HepG2 (cell line): Measurements from ENCODE around the gene MAP2K7. TPM values are rescaled to one million over a fixed set of nuclear protein-coding genes. Genes with fewer than 3 reads are reported as not detected.

Experiments
- CBX5 ChIP-seq: sonication (generic); formaldehyde crosslinking; IDR thresholded peaks from 2 replicates; pipeline ENCODE4 v1.4.0; 2020; ENCODE audit warnings: missing genetic modification reagents, borderline replicate concordance
- ELF1 ChIP-seq: sonication (generic); formaldehyde crosslinking; IDR thresholded peaks from 2 replicates; pipeline ENCODE4 v1.4.0; 2020; ENCODE audit warnings: missing genetic modification reagents
- GLI4 ChIP-seq: sonication (generic); formaldehyde crosslinking; IDR thresholded peaks from 2 replicates; pipeline ENCODE4 v1.5.1; 2020; ENCODE audit warnings: missing genetic modification reagents, mild to moderate bottlenecking, moderate library complexity, borderline replicate concordance
- HDAC1 ChIP-seq: sonication (generic); formaldehyde crosslinking; IDR thresholded peaks from 2 replicates; pipeline ENCODE4 v1.5.1; 2020; ENCODE audit warnings: mild to moderate bottlenecking, missing genetic modification reagents
- KLF9 ChIP-seq: IDR thresholded peaks from 2 replicates; pipeline ENCODE4 v1.6.1; 2016; ENCODE audit warnings: low read depth
- KMT2A ChIP-seq: sonication (generic); formaldehyde crosslinking; IDR thresholded peaks from 2 replicates; pipeline ENCODE4 v1.4.0; 2020; ENCODE audit warnings: missing genetic modification reagents
- MYNN ChIP-seq: sonication (generic); formaldehyde crosslinking; IDR thresholded peaks from 2 replicates; pipeline ENCODE4 v1.4.0; 2020; ENCODE audit warnings: mild to moderate bottlenecking, low read depth, missing genetic modification reagents
- NCOR1 ChIP-seq: fragments of 200-600 bp; sonication (generic); IDR thresholded peaks from 2 replicates; pipeline ENCODE4 v1.7.0; 2017; ENCODE audit warnings: antibody characterized with exemption, low read length, borderline replicate concordance
- NFIB ChIP-seq: sonication (generic); formaldehyde crosslinking; IDR thresholded peaks from 2 replicates; pipeline ENCODE4 v1.9.0; 2021; ENCODE audit warnings: missing genetic modification reagents, mild to moderate bottlenecking, borderline replicate concordance
- PAX8 ChIP-seq: sonication (generic); formaldehyde crosslinking; IDR thresholded peaks from 2 replicates; pipeline ENCODE4 v1.8.0; 2022; ENCODE audit warnings: mild to moderate bottlenecking, missing genetic modification reagents, borderline replicate concordance
- PHF21A ChIP-seq: sonication (generic); formaldehyde crosslinking; IDR thresholded peaks from 2 replicates; pipeline ENCODE4 v1.5.0; 2020; ENCODE audit warnings: mild to moderate bottlenecking, missing genetic modification reagents
- RAD51 ChIP-seq: fragments of 450-650 bp; IDR thresholded peaks from 2 replicates; pipeline ENCODE4 v1.6.1; 2016; ENCODE audit warnings: borderline replicate concordance
- RNF2 ChIP-seq: fragments of 450-650 bp; conservative IDR thresholded peaks from 2 replicates; pipeline ENCODE4 v1.6.1; 2016; ENCODE audit warnings: low read depth
- TAF1 ChIP-seq: sonication (generic); formaldehyde crosslinking; IDR thresholded peaks from 2 replicates; pipeline ENCODE4 v1.4.0; 2020; ENCODE audit warnings: missing genetic modification reagents
- ZNF235 ChIP-seq: sonication (generic); formaldehyde crosslinking; IDR thresholded peaks from 2 replicates; pipeline ENCODE4 v1.8.1; 2023; ENCODE audit warnings: mild to moderate bottlenecking, missing genetic modification reagents, borderline replicate concordance
- ZNF253 ChIP-seq: sonication (generic); formaldehyde crosslinking; IDR thresholded peaks from 2 replicates; pipeline ENCODE4 v1.8.0; 2022; ENCODE audit warnings: mild to moderate bottlenecking, missing genetic modification reagents, borderline replicate concordance
- ZNF263 ChIP-seq: sonication (generic); formaldehyde crosslinking; IDR thresholded peaks from 2 replicates; pipeline ENCODE4 v1.4.0; 2020; ENCODE audit warnings: missing genetic modification reagents
- ZNF720 ChIP-seq: sonication (generic); formaldehyde crosslinking; IDR thresholded peaks from 2 replicates; pipeline ENCODE4 v1.4.0; 2020; ENCODE audit warnings: missing genetic modification reagents
- ZSCAN30 ChIP-seq: sonication (generic); formaldehyde crosslinking; IDR thresholded peaks from 2 replicates; pipeline ENCODE4 v1.5.0; 2020; ENCODE audit warnings: mild to moderate bottlenecking, missing genetic modification reagents
- ZSCAN9 ChIP-seq: IDR thresholded peaks from 2 replicates; pipeline ENCODE4 v1.6.1; 2016; ENCODE audit warnings: borderline replicate concordance
- polyA plus RNA-seq, 8 experiments: library from polyadenylated mRNA; depleted of rRNA in 3 of 8; stranded (reverse) in 7 of 8; unstranded in 1 of 8; fragments of >200 nt; fragmentation: Illumina TruSeq in 4 of 8; extraction: Trizol in 4 of 8; gene quantifications; 2 replicates each; pipeline versions ENCODE4 v1.2.1 to v1.2.3, GENCODE V29; 2011 to 2016; ENCODE audit warnings: low read depth in 4 of 8, missing spikeins in 1 of 8, mixed read lengths in 1 of 8; ENCODE audit not compliant: insufficient read depth in 1 of 8
- total RNA-seq, 5 experiments: library from RNA; depleted of rRNA; stranded (reverse); fragments of >200 nt; fragmentation: Illumina TruSeq; extraction: Trizol; gene quantifications; 2 replicates each; pipeline ENCODE4 v1.2.3, GENCODE V29; 2016; ENCODE audit warnings: low read depth in 1 of 5
- TF ChIP-seq, protein P1 (sequence below): sonication (generic); formaldehyde crosslinking; IDR thresholded peaks from 2 replicates; pipeline ENCODE4 v1.4.0; 2020; ENCODE audit warnings: missing genetic modification reagents
- TF ChIP-seq, protein P2 (sequence below): sonication (generic); formaldehyde crosslinking; IDR thresholded peaks from 2 replicates; pipeline ENCODE4 v1.5.1; 2020; ENCODE audit warnings: mild to moderate bottlenecking, missing genetic modification reagents, borderline replicate concordance
- TF ChIP-seq, protein P3 (sequence below): sonication (generic); formaldehyde crosslinking; IDR thresholded peaks from 2 replicates; pipeline ENCODE4 v1.5.0; 2020; ENCODE audit warnings: missing genetic modification reagents
- TF ChIP-seq, protein P4 (sequence below): IDR thresholded peaks from 2 replicates; pipeline ENCODE4 v1.6.1; 2016; ENCODE audit warnings: missing compliant biosample characterization, missing genetic modification reagents, borderline replicate concordance
- TF ChIP-seq, protein P5 (sequence below): sonication (generic); formaldehyde crosslinking; IDR thresholded peaks from 2 replicates; pipeline ENCODE4 v1.4.0; 2020; ENCODE audit warnings: missing genetic modification reagents

The MAP2K7 gene
- total and polyA plus RNA-seq, 2 of the 13 experiments (the other 11 are each of a cell fraction or from before 2014, with no cell fraction given) = 9.0 to 10.8 TPM

DNA sequence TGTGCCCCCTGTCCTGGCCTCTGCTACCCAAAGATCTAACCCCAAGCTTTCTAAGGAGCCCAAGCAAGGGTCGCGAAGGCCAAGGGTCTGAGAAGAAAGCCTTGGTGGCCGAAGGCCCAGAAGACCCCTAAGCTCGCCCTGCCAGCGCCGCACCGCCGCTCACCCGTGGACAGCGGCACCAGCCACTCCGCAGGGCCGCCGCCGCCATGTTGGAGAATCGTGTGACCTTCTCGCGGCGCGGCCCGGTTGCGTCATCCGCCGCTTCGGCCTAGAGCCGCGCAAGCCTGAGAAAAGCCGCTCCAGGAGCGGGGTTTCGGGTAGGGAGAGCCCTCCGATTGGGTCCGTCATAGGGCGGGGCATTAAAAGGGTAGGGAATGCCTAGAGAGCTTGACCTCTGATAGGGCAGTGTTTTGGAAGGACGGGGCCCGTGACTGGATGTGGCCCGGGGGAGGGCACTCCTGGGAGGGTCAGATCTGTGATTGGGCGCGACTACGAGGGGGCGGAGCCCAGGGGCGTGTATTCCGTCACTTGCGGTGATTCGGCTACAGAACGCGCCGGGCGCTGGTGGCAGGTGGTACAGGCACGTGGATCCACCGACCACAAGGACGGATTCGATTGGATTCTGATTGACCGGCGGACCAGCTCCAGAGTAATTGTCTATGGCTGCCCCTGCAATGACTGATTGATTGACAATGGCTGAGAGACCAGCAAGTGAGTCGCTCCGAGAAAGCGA lies 39.9 kb downstream of the MAP2K7 start, which contains the start of gene TIMM44 (continued):
- TF ChIP-seq PHF21A (CRISPR knock-in tag) (peak; percentile 95), ZNF235 (CRISPR knock-in tag) (peak; percentile 80; the same call in 1 of the 2 replicates), KLF9 (CRISPR knock-in tag) (peak; percentile 67; the same call in 1 of the 2 replicates), ZNF253 (CRISPR knock-in tag) (no peak), HDAC1 (peak; percentile 90), PAX8 (CRISPR knock-in tag) (peak; percentile 47; the same call in 1 of the 2 replicates), KMT2A (CRISPR knock-in tag) (peak; percentile 59; the same call in 1 of the 2 replicates), ZSCAN30 (CRISPR knock-in tag) (no peak), ZSCAN9 (CRISPR knock-in tag) (peak; percentile 76; the same call in 1 of the 2 replicates), CBX5 (CRISPR knock-in tag) (no peak), MYNN (CRISPR knock-in tag) (no peak), GLI4 (no peak; the same call in 1 of the 2 replicates), NFIB (CRISPR knock-in tag) (no peak), ZNF720 (CRISPR knock-in tag) (no peak), NCOR1 (no peak; the same call in 1 of the 2 replicates), RAD51 (peak; percentile 12; the same call in 1 of the 2 replicates), RNF2 (peak; percentile 86), TAF1 (CRISPR knock-in tag) (peak; percentile 98), ELF1 (CRISPR knock-in tag) (0 out of 2 replicates have a peak, but pooled peaks have one; percentile 27), ZNF263 (peak; percentile 2; the same call in 1 of the 2 replicates)
- TF ChIP-seq, protein P1, sequence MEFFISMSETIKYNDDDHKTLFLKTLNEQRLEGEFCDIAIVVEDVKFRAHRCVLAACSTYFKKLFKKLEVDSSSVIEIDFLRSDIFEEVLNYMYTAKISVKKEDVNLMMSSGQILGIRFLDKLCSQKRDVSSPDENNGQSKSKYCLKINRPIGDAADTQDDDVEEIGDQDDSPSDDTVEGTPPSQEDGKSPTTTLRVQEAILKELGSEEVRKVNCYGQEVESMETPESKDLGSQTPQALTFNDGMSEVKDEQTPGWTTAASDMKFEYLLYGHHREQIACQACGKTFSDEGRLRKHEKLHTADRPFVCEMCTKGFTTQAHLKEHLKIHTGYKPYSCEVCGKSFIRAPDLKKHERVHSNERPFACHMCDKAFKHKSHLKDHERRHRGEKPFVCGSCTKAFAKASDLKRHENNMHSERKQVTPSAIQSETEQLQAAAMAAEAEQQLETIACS (CRISPR knock-in tag) = no peak
- TF ChIP-seq, protein P2, sequence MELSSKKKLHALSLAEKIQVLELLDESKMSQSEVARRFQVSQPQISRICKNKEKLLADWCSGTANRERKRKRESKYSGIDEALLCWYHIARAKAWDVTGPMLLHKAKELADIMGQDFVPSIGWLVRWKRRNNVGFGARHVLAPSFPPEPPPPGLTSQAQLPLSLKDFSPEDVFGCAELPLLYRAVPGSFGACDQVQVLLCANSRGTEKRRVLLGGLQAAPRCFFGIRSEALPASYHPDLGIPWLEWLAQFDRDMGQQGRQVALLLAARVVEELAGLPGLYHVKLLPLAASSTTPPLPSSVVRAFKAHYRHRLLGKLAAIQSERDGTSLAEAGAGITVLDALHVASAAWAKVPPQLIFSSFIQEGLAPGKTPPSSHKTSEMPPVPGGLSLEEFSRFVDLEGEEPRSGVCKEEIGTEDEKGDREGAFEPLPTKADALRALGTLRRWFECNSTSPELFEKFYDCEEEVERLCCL (CRISPR knock-in tag) = peak; percentile 77; the same call in 1 of the 2 replicates
- TF ChIP-seq, protein P3, sequence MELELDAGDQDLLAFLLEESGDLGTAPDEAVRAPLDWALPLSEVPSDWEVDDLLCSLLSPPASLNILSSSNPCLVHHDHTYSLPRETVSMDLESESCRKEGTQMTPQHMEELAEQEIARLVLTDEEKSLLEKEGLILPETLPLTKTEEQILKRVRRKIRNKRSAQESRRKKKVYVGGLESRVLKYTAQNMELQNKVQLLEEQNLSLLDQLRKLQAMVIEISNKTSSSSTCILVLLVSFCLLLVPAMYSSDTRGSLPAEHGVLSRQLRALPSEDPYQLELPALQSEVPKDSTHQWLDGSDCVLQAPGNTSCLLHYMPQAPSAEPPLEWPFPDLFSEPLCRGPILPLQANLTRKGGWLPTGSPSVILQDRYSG (CRISPR knock-in tag) = no peak; the same call in 1 of the 2 replicates
- TF ChIP-seq, protein P4, sequence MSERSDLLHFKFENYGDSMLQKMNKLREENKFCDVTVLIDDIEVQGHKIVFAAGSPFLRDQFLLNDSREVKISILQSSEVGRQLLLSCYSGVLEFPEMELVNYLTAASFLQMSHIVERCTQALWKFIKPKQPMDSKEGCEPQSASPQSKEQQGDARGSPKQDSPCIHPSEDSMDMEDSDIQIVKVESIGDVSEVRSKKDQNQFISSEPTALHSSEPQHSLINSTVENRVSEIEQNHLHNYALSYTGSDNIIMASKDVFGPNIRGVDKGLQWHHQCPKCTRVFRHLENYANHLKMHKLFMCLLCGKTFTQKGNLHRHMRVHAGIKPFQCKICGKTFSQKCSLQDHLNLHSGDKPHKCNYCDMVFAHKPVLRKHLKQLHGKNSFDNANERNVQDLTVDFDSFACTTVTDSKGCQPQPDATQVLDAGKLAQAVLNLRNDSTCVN (CRISPR knock-in tag) = no peak; the same call in 1 of the 2 replicates
- TF ChIP-seq, protein P5, sequence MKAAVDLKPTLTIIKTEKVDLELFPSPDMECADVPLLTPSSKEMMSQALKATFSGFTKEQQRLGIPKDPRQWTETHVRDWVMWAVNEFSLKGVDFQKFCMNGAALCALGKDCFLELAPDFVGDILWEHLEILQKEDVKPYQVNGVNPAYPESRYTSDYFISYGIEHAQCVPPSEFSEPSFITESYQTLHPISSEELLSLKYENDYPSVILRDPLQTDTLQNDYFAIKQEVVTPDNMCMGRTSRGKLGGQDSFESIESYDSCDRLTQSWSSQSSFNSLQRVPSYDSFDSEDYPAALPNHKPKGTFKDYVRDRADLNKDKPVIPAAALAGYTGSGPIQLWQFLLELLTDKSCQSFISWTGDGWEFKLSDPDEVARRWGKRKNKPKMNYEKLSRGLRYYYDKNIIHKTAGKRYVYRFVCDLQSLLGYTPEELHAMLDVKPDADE = no peak
